ENCODE results near the gene ANKHD1.

GRCh38 chr5:140413230-140413629, 11.6 kb downstream of the ANKHD1 start:
- TF ChIP-seq, protein P1, sequence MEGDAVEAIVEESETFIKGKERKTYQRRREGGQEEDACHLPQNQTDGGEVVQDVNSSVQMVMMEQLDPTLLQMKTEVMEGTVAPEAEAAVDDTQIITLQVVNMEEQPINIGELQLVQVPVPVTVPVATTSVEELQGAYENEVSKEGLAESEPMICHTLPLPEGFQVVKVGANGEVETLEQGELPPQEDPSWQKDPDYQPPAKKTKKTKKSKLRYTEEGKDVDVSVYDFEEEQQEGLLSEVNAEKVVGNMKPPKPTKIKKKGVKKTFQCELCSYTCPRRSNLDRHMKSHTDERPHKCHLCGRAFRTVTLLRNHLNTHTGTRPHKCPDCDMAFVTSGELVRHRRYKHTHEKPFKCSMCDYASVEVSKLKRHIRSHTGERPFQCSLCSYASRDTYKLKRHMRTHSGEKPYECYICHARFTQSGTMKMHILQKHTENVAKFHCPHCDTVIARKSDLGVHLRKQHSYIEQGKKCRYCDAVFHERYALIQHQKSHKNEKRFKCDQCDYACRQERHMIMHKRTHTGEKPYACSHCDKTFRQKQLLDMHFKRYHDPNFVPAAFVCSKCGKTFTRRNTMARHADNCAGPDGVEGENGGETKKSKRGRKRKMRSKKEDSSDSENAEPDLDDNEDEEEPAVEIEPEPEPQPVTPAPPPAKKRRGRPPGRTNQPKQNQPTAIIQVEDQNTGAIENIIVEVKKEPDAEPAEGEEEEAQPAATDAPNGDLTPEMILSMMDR (IDR thresholded peaks at IDR 0.05) = no peak
- TF ChIP-seq POLR2A (IDR thresholded peaks at IDR 0.05) = no peak

Measured in uterus (tissue), 2 donors.